ENCODE data around the gene A2ML1.
A peak's percentile ranks its signal among the peaks of the same experiment; 100 is the strongest.
"Not testable (repeated sequence)": the region's sequence is repeated elsewhere in the genome, so short reads cannot be mapped to it uniquely, and the experiment has no call there.

Gene A2ML1

GRCh38 chr12:8907513-8907912 is 85.1 kb downstream of the A2ML1 start:
- no peak for DNase-seq (ENCODE audit: low read depth)

GRCh38 chr12:8909752-8910151 is 87.3 kb downstream of the A2ML1 start:
- DNase-seq (ENCODE audit: low read depth): no peak

GRCh38 chr12:8911606-8912268 is 89.3 kb downstream of the A2ML1 start:
- DNase-seq (ENCODE audit: low read depth): no peak

- DNase-seq (ENCODE audit: low read depth): no peak
Observed at GRCh38 chr12:8912914-8913313, 90.5 kb downstream of the A2ML1 start.

GRCh38 chr12:8913702-8914032 is 91.2 kb downstream of the A2ML1 start:
- DNase-seq (ENCODE audit: low read depth): no peak

- DNase-seq (ENCODE audit: low read depth): peak; percentile 64
Observed at GRCh38 chr12:8914033-8914715, 91.8 kb downstream of the A2ML1 start, which contains the start of gene PHC1. PHC1 (plus strand) TSS chr12:8914509; CDS start chr12:8917678, 3,169 bp downstream.

GRCh38 chr12:8914716-8915526 is 92.5 kb downstream of the A2ML1 start:
- peak; percentile 44 for DNase-seq (ENCODE audit: low read depth)

GRCh38 chr12:8916154-8916553 is 93.7 kb downstream of the A2ML1 start:
- DNase-seq (ENCODE audit: low read depth): no peak

GRCh38 chr12:8917031-8917430 is 94.6 kb downstream of the A2ML1 start:
- DNase-seq (ENCODE audit: low read depth): no peak

GRCh38 chr12:8917751-8918150 is 95.3 kb downstream of the A2ML1 start:
- DNase-seq (ENCODE audit: low read depth): no peak

- DNase-seq (ENCODE audit: low read depth): not testable (repeated sequence)
Observed at GRCh38 chr12:8919643-8920042, 97.2 kb downstream of the A2ML1 start.

GRCh38 chr12:8922544-8922943 is 100.1 kb downstream of the A2ML1 start:
- DNase-seq (ENCODE audit: low read depth): no peak

Data from activated T-cell treated with anti-CD3 and anti-CD28 coated beads for 24 hours (primary cell).